Tibial nerve (tissue), 4 donors: ENCODE data around the gene STARD3. TPM values are rescaled to one million over a fixed set of nuclear protein-coding genes. Genes with fewer than 3 reads are reported as not detected.

ENCODE experiments used
- DNase-seq, 2 donors: peaks; one replicate each; pipeline ENCODE4 v3.0.0-alpha.2; 2019; ENCODE audit warnings: low spot score in 2 of 2
- H3K27ac ChIP-seq, 4 donors: fragments of 200-600 bp; sonication (generic) in 3 of 4; one replicate each; pipeline ENCODE4 v1.5.1; 2017 to 2019; ENCODE audit warnings: mild to moderate bottlenecking in 1 of 4
- H3K27me3 ChIP-seq, 2 donors: fragments of 200-600 bp; sonication (generic) in 1 of 2; one replicate each; pipeline versions ENCODE4 v1.5.1 to v1.6.0; 2017 to 2019
- H3K36me3 ChIP-seq, 3 donors: fragments of 200-600 bp; sonication (generic); one replicate each; pipeline ENCODE4 v1.5.1; 2018 to 2019
- H3K4me1 ChIP-seq, 4 donors: fragments of 200-600 bp; sonication (generic) in 3 of 4; one replicate each; pipeline ENCODE4 v1.5.1; 2017 to 2019
- H3K4me3 ChIP-seq, 4 donors: fragments of 200-600 bp; sonication (generic) in 3 of 4; one replicate each; pipeline ENCODE4 v1.5.1; 2017 to 2019; ENCODE audit warnings: mild to moderate bottlenecking in 1 of 4, moderate library complexity in 1 of 4
- H3K9me3 ChIP-seq, 4 donors: fragments of 200-600 bp; sonication (generic) in 3 of 4; one replicate each; pipeline ENCODE4 v1.5.1; 2017 to 2019
- EP300 ChIP-seq, 2 donors: sonication (generic); formaldehyde crosslinking; IDR thresholded peaks; one replicate each; pipeline ENCODE4 v1.6.1; 2017; ENCODE audit warnings: antibody characterized with exemption in 2 of 2, mild to moderate bottlenecking in 1 of 2
- POLR2A ChIP-seq, 2 donors: fragments of 450-650 bp; IDR thresholded peaks; one replicate each; pipeline ENCODE4 v1.6.1; 2017; ENCODE audit warnings: antibody characterized with exemption in 2 of 2, mild to moderate bottlenecking in 2 of 2, moderate library complexity in 2 of 2
- WGBS, 2 donors: methylation state at CpG; one replicate each; pipeline ENCODE4 v1.1.5; 2018; 5-methylcytosine and 5-hydroxymethylcytosine counted together
- total RNA-seq, 4 donors: library from RNA; depleted of rRNA; stranded (reverse); fragments of >200 nt; gene quantifications; one replicate each; pipeline ENCODE4 v1.1.0, GENCODE V29; 2016
- TF ChIP-seq, protein P1 (sequence below), 5 experiments: fragments of 200-600 bp in 3 of 5; fragments of 450-650 bp in 2 of 5; sonication (generic) in 3 of 5; IDR thresholded peaks; one replicate each; pipeline ENCODE4 v1.5.1; 2016 to 2019; ENCODE audit warnings: antibody characterized with exemption in 5 of 5, mild to moderate bottlenecking in 3 of 5, moderate library complexity in 2 of 5

STARD3 gene
- total RNA-seq, 4 donors from 2014 or later: 85.3 to 170 (median 108) TPM

DNA sequence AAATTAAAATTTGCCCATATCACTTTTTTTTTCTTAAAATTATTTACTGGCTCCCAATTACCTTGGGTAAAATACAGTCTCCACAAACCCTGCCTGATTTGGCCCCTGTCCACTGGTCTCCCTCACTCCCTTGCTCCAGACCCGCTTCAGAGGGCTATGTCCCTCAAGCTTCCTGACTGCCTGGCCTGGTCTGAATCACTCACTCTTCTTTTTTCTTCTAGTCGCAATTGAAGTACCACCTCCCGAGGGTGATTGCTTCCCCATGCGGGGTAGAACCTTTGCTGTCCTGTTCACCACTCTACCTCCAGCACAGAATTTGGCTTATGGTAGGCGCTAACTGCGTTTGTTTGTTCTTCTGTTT is 51.5 kb downstream of the STARD3 start:
- no peaks in the 10 kb centered on the region for H3K27me3 ChIP-seq
- H3K9me3 ChIP-seq: no peaks in the 10 kb centered on the region
- 17 to 18% methylated on average over 6 of the region's 6 CpGs for WGBS, 2 donors
- peak overlapping the region; percentile 51 to 86 (median 68) for H3K4me3 ChIP-seq
- no peak for DNase-seq
- no peak for TF ChIP-seq EP300 (IDR thresholded peaks at IDR 0.05)
- no peak for TF ChIP-seq POLR2A (IDR thresholded peaks at IDR 0.05)
- TF ChIP-seq, protein P1, sequence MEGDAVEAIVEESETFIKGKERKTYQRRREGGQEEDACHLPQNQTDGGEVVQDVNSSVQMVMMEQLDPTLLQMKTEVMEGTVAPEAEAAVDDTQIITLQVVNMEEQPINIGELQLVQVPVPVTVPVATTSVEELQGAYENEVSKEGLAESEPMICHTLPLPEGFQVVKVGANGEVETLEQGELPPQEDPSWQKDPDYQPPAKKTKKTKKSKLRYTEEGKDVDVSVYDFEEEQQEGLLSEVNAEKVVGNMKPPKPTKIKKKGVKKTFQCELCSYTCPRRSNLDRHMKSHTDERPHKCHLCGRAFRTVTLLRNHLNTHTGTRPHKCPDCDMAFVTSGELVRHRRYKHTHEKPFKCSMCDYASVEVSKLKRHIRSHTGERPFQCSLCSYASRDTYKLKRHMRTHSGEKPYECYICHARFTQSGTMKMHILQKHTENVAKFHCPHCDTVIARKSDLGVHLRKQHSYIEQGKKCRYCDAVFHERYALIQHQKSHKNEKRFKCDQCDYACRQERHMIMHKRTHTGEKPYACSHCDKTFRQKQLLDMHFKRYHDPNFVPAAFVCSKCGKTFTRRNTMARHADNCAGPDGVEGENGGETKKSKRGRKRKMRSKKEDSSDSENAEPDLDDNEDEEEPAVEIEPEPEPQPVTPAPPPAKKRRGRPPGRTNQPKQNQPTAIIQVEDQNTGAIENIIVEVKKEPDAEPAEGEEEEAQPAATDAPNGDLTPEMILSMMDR (IDR thresholded peaks at IDR 0.05): no peak
- peaks cover 0 to 18% (median 15%) of the 10 kb centered on the region in 4 donors for H3K4me1 ChIP-seq
- peaks cover 0 to 25% (median 0%) of the 10 kb centered on the region in 3 donors for H3K36me3 ChIP-seq
- H3K27ac ChIP-seq: peak overlapping the region; percentile 71 to 95 (median 88)

DNA sequence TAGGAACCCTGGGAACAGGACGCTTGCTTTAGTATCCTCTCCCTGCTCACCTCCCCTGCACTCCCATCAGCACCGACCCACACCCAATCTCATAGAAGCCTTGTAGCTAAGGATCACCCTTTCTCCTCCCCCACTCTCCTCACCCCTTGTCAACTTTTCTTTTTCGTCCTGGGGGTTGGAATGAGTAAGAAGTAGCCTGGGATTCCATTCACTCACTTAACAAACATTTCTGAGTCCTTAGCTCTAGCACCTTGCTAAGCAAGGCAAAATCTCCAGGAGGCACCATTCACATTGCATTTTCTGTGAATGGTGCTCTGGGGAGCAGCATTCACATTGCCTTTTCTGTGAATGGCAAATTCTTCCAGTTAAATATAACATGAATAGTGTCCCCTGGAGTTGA is 52.0 kb downstream of the STARD3 start:
- H3K36me3 ChIP-seq: peaks cover 0 to 20% (median 0%) of the 10 kb centered on the region in 3 donors
- H3K27ac ChIP-seq: no peak overlapping the region
- DNase-seq: no peak
- TF ChIP-seq, protein P1 (IDR thresholded peaks at IDR 0.05): no peak
- TF ChIP-seq EP300 (IDR thresholded peaks at IDR 0.05): no peak
- no peak for TF ChIP-seq POLR2A (IDR thresholded peaks at IDR 0.05)
- no peaks in the 10 kb centered on the region for H3K9me3 ChIP-seq
- 28 to 35% methylated on average over 3 of the region's 3 CpGs for WGBS, 2 donors
- no peaks in the 10 kb centered on the region for H3K27me3 ChIP-seq
- H3K4me3 ChIP-seq: peak overlapping the region in 2 of 4 donors; percentile 51 to 67
- H3K4me1 ChIP-seq: peaks cover 0 to 18% (median 15%) of the 10 kb centered on the region in 4 donors

DNA sequence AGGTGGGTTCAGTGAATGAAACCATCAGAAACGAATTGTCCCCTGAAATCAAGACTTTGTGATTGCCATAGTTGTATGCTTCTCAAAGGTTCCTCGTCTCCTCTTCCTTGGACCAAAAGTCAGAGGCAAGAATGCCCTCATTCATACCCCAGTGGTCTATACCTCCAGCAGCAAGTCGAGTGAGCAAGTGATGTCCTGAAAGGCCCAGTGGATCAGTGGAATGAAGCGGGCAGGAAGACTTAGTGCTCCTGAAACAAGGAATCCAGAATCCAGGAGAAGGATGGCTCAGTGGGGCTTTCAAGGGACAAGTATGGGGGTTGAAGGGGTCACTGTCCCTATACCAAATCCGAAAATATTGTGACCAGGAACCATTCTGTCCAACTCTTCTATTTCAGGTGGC is 57.6 kb downstream of the STARD3 start:
- H3K9me3 ChIP-seq: no peaks in the 10 kb centered on the region
- H3K4me1 ChIP-seq: peaks cover 0 to 28% (median 0%) of the 10 kb centered on the region in 4 donors
- H3K27ac ChIP-seq: peak overlapping the region in 3 of 4 donors; percentile 48 to 87 (median 87)
- WGBS, 2 donors: 69 to 78% methylated on average over 5 of the region's 5 CpGs
- no peaks in the 10 kb centered on the region for H3K27me3 ChIP-seq
- no peak for DNase-seq
- H3K36me3 ChIP-seq: peaks cover 0 to 6% (median 0%) of the 10 kb centered on the region in 3 donors
- TF ChIP-seq, protein P1 (IDR thresholded peaks at IDR 0.05): no peak
- TF ChIP-seq EP300 (IDR thresholded peaks at IDR 0.05) (no peak), POLR2A (IDR thresholded peaks at IDR 0.05) (no peak)
- H3K4me3 ChIP-seq: no peak overlapping the region

DNA sequence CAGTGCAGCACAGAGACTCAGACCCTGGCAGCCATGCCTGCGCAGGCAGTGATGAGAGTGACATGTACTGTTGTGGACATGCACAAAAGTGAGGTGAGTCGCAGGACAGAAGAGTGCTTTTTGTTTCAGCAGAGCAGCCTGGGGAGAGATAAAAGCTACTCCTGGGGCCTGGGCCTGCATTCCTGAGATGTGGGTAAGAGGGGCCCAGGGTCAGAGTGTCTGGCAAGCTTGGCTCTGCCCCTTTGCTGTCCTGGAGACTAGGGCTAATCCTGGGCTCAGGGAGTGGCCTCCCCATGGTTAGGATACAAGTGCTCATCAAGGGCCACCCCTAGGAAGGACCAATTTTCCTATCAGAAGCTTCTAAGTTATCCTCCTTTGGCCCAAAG is 58.1 kb downstream of the STARD3 start:
- WGBS, 2 donors: 81 to 83% methylated on average over 2 of the region's 2 CpGs
- H3K4me1 ChIP-seq: peaks cover 0 to 29% (median 0%) of the 10 kb centered on the region in 4 donors
- TF ChIP-seq POLR2A (IDR thresholded peaks at IDR 0.05): no peak
- no peak for TF ChIP-seq EP300 (IDR thresholded peaks at IDR 0.05)
- H3K27ac ChIP-seq: peak overlapping the region; percentile 12 to 87 (median 68)
- H3K36me3 ChIP-seq: peaks cover 0 to 6% (median 0%) of the 10 kb centered on the region in 3 donors
- no peak for DNase-seq
- no peak overlapping the region for H3K4me3 ChIP-seq
- no peaks in the 10 kb centered on the region for H3K27me3 ChIP-seq
- H3K9me3 ChIP-seq: no peaks in the 10 kb centered on the region

DNA sequence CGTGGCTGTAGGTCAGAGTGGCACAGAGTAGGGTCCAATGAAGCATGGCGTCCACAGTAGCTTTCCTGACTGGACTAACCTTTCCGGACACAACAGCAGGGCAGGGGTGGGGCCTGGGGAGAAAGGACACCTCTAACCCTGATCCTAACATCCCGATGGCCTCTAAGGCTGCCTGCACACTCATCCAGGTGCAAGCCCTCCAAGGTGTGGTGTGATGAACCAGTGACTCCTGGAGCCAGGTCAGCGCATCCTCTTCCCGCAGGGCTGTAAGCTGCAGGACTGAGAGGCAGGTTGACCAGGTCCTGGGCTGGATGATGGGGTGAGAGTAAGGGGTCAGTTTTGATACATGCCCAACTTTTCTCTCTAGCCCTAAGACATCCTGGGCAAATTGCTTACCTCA is 59.8 kb downstream of the STARD3 start:
- TF ChIP-seq, protein P1 (IDR thresholded peaks at IDR 0.05): no peak
- TF ChIP-seq POLR2A (IDR thresholded peaks at IDR 0.05) (no peak), EP300 (IDR thresholded peaks at IDR 0.05) (no peak)
- peak overlapping the region in 3 of 4 donors; percentile 1 to 87 (median 14) for H3K27ac ChIP-seq
- peaks cover 0 to 6% (median 0%) of the 10 kb centered on the region in 3 donors for H3K36me3 ChIP-seq
- H3K4me3 ChIP-seq: no peak overlapping the region
- no peaks in the 10 kb centered on the region for H3K27me3 ChIP-seq
- 73 to 76% methylated on average over 5 to 6 of the region's 6 CpGs for WGBS, 2 donors
- no peak for DNase-seq
- H3K9me3 ChIP-seq: no peaks in the 10 kb centered on the region
- H3K4me1 ChIP-seq: peaks cover 0 to 39% (median 5%) of the 10 kb centered on the region in 4 donors
